ACC112 (cell line): ENCODE data around the gene ARF3.

Experiments used
- H2AFZ ChIP-seq: fragments of 200-600 bp; sonication (generic); one replicate; pipeline ENCODE4 v1.6.0; 2017; ENCODE audit warnings: antibody characterized with exemption, low read length; ENCODE audit not compliant: unreplicated experiment
- H3K27ac ChIP-seq: fragments of 200-600 bp; sonication (generic); 2 replicates; pipeline ENCODE4 v1.5.1; 2014; ENCODE audit warnings: low read depth, mild to moderate bottlenecking, antibody characterized with exemption, low read length, moderate library complexity
- H3K27me3 ChIP-seq: fragments of 200-600 bp; sonication (generic); 2 replicates; pipeline ENCODE4 v1.6.1; 2014; ENCODE audit warnings: mild to moderate bottlenecking, antibody characterized with exemption, low read length, moderate library complexity, mixed read lengths; ENCODE audit not compliant: insufficient read depth
- H3K36me3 ChIP-seq: fragments of 200-600 bp; sonication (generic); 2 replicates; pipeline ENCODE4 v1.6.1; 2016; ENCODE audit warnings: mild to moderate bottlenecking, antibody characterized with exemption, low read length, moderate library complexity, mixed read lengths; ENCODE audit not compliant: insufficient read depth
- H3K4me1 ChIP-seq: fragments of 200-600 bp; sonication (generic); one replicate; pipeline ENCODE4 v1.6.1; 2016; ENCODE audit warnings: low read length, mixed read lengths; ENCODE audit not compliant: insufficient read depth, unreplicated experiment, control insufficient read depth
- H3K4me3 ChIP-seq: fragments of 200-600 bp; sonication (generic); 2 replicates; pipeline ENCODE4 v1.5.1; 2014; ENCODE audit warnings: mild to moderate bottlenecking, low read depth, low read length
- H3K79me2 ChIP-seq: fragments of 200-600 bp; sonication (generic); one replicate; pipeline ENCODE4 v1.6.0; 2016; ENCODE audit warnings: low read length; ENCODE audit not compliant: control insufficient read depth, unreplicated experiment, insufficient read depth

Gene ARF3

GRCh38 chr12:48993787-48994186, 36.5 kb upstream of the ARF3 start:
- no peak overlapping the region for H2AFZ ChIP-seq
- H3K27me3 ChIP-seq = peaks cover 42% of the 10 kb centered on the region
- H3K27ac ChIP-seq = no peak overlapping the region
- no peak overlapping the region for H3K4me3 ChIP-seq
- H3K4me1 ChIP-seq = no peaks in the 10 kb centered on the region
- no peaks in the 10 kb centered on the region for H3K36me3 ChIP-seq
- H3K79me2 ChIP-seq = no peaks in the 10 kb centered on the region

- Histone ChIP-seq H3K36me3 (no peaks in the 10 kb centered on the region), H3K79me2 (no peaks in the 10 kb centered on the region), H3K4me3 (no peak overlapping the region), H3K27ac (no peak overlapping the region), H3K27me3 (peaks cover 51% of the 10 kb centered on the region), H2AFZ (no peak overlapping the region), H3K4me1 (no peaks in the 10 kb centered on the region)
These were observed 34.2 kb upstream of the ARF3 start for GRCh38 chr12:48991247-48992050.

DNA sequence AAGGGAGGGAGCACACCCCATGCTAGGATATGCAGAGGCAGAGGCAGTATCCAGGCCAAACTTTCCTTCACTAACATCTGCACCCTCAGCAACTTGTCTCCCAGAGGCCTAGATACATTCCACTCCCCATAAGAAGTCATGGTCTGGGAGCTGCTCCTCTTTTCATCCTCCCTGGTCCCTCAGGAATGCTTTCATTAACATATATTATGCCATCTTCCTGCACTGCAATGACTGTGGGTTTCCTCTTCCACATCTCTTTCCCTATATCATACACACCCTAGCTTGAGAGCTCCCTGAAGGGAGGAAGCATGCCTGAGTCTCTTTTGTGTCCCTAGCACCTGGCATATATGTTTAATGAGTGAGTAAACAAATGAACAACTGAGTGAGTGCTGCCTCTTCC, 33.3 kb upstream of the ARF3 start:
- H3K36me3 ChIP-seq = no peaks in the 10 kb centered on the region
- H3K27me3 ChIP-seq = peaks cover 59% of the 10 kb centered on the region
- no peaks in the 10 kb centered on the region for H3K4me1 ChIP-seq
- H2AFZ ChIP-seq = no peak overlapping the region
- H3K79me2 ChIP-seq = no peaks in the 10 kb centered on the region
- no peak overlapping the region for H3K4me3 ChIP-seq
- H3K27ac ChIP-seq = no peak overlapping the region

DNA sequence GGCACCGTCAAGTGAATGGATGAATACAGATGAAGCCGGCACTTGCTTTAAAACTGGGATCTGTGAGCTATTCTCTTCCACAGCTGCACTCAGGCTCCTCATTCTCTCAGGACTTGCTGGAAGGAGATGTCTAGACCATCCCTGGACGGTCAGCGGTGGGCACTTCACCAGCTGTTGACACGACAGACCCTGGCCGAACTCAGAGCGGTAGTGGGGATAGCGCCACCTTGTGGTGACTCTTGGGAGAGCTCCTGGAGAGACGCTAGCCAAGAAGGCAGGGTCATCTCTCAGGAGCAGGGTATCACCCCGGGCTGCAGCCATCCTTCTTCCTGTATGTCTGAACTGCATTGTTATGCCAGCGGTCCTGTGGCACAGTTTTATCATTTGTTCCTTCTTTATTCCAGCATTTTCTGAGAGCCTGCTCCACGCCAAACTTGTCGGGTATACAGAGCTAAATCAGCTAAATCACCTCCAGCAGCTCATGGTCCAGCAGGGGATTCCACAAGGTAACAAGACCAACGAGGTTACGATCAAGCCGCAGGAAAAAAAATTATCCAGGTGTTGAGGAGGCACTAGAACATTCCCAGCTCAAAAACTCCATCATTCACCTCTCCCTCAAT, 30.9 kb upstream of the ARF3 start:
- H3K27ac ChIP-seq = no peak overlapping the region
- no peak overlapping the region for H2AFZ ChIP-seq
- peaks cover 64% of the 10 kb centered on the region for H3K27me3 ChIP-seq
- H3K36me3 ChIP-seq = no peaks in the 10 kb centered on the region
- H3K79me2 ChIP-seq = no peaks in the 10 kb centered on the region
- H3K4me1 ChIP-seq = no peaks in the 10 kb centered on the region
- no peak overlapping the region for H3K4me3 ChIP-seq

GRCh38 chr12:48986720-48987291, 29.5 kb upstream of the ARF3 start:
- no peak overlapping the region for H3K4me3 ChIP-seq
- no peaks in the 10 kb centered on the region for H3K36me3 ChIP-seq
- H3K79me2 ChIP-seq = no peaks in the 10 kb centered on the region
- H3K27me3 ChIP-seq = peaks cover 72% of the 10 kb centered on the region
- H3K27ac ChIP-seq = no peak overlapping the region
- no peaks in the 10 kb centered on the region for H3K4me1 ChIP-seq
- H2AFZ ChIP-seq = no peak overlapping the region

GRCh38 chr12:48985901-48986300, 28.6 kb upstream of the ARF3 start:
- H3K36me3 ChIP-seq = no peaks in the 10 kb centered on the region
- H2AFZ ChIP-seq = no peak overlapping the region
- no peak overlapping the region for H3K4me3 ChIP-seq
- H3K4me1 ChIP-seq = peaks cover 5% of the 10 kb centered on the region
- H3K27ac ChIP-seq = no peak overlapping the region
- H3K27me3 ChIP-seq = peaks cover 81% of the 10 kb centered on the region
- no peaks in the 10 kb centered on the region for H3K79me2 ChIP-seq

DNA sequence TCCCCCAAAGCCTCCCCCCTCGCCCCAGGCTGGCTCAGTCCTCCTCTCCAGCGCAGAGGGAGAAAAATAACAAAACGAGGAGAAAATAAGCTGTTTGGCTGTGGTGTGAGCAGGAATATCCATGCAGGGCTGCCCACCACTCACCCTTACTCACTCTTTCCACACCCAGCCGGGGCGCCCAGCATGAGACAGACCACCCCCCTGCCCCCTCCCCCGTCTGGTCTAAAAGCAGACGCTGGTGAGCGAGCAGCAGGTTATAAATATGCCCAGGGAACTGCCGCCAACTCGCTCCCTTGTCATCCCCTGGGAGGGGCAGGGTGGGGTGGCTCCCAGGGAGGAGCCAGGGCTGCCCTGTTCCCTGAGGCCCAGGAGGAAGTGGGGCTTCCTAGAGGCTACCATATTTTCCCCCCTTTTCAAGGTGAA, 28.2 kb upstream of the ARF3 start:
- Histone ChIP-seq H3K36me3 (no peaks in the 10 kb centered on the region), H3K27ac (no peak overlapping the region), H3K79me2 (no peaks in the 10 kb centered on the region), H3K4me3 (no peak overlapping the region), H3K27me3 (peaks cover 85% of the 10 kb centered on the region), H3K4me1 (peaks cover 8% of the 10 kb centered on the region), H2AFZ (no peak overlapping the region)

- Histone ChIP-seq H3K36me3 (no peaks in the 10 kb centered on the region), H3K27me3 (peaks cover 95% of the 10 kb centered on the region), H3K4me3 (no peak overlapping the region), H2AFZ (no peak overlapping the region), H3K27ac (no peak overlapping the region), H3K79me2 (no peaks in the 10 kb centered on the region), H3K4me1 (peaks cover 31% of the 10 kb centered on the region)
These were observed 25.3 kb upstream of the ARF3 start for GRCh38 chr12:48982397-48983080.

- H3K79me2 ChIP-seq = no peaks in the 10 kb centered on the region
- H2AFZ ChIP-seq = no peak overlapping the region
- H3K4me3 ChIP-seq = no peak overlapping the region
- peaks cover 32% of the 10 kb centered on the region for H3K4me1 ChIP-seq
- no peaks in the 10 kb centered on the region for H3K36me3 ChIP-seq
- peaks cover 93% of the 10 kb centered on the region for H3K27me3 ChIP-seq
- H3K27ac ChIP-seq = no peak overlapping the region
These were observed 24.5 kb upstream of the ARF3 start for GRCh38 chr12:48981757-48982157.

GRCh38 chr12:48980953-48981756, 23.9 kb upstream of the ARF3 start:
- H3K36me3 ChIP-seq = no peaks in the 10 kb centered on the region
- peak overlapping the region; percentile 53 for H3K4me3 ChIP-seq
- no peak overlapping the region for H3K27ac ChIP-seq
- no peak overlapping the region for H2AFZ ChIP-seq
- peaks cover 32% of the 10 kb centered on the region for H3K4me1 ChIP-seq
- peaks cover 88% of the 10 kb centered on the region for H3K27me3 ChIP-seq
- no peaks in the 10 kb centered on the region for H3K79me2 ChIP-seq
